ENCODE results near the gene GNL2.

DNA sequence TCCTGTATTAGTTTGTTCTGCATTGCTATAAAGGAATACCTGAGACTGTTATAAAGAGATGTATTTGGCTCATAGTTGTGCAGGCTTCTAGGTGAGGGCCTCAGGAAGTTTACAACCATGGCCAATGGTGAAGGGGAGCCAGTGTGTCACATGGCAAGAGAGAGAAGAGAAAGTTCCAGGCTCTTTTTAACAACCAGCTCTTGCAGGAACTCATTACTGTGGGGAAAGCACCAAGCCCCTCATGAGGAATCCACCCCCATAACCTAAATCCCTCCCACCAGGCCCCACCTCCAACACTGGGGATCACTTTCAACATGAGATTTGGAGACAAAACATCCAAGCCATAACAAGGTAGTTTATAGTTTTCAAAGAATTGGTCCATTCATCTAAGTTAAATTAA, 76.1 kb downstream of the GNL2 start:
- TF ChIP-seq, protein P1, sequence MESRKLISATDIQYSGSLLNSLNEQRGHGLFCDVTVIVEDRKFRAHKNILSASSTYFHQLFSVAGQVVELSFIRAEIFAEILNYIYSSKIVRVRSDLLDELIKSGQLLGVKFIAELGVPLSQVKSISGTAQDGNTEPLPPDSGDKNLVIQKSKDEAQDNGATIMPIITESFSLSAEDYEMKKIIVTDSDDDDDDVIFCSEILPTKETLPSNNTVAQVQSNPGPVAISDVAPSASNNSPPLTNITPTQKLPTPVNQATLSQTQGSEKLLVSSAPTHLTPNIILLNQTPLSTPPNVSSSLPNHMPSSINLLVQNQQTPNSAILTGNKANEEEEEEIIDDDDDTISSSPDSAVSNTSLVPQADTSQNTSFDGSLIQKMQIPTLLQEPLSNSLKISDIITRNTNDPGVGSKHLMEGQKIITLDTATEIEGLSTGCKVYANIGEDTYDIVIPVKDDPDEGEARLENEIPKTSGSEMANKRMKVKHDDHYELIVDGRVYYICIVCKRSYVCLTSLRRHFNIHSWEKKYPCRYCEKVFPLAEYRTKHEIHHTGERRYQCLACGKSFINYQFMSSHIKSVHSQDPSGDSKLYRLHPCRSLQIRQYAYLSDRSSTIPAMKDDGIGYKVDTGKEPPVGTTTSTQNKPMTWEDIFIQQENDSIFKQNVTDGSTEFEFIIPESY (IDR thresholded peaks at IDR 0.05) = no peak
- TF ChIP-seq, protein P2, sequence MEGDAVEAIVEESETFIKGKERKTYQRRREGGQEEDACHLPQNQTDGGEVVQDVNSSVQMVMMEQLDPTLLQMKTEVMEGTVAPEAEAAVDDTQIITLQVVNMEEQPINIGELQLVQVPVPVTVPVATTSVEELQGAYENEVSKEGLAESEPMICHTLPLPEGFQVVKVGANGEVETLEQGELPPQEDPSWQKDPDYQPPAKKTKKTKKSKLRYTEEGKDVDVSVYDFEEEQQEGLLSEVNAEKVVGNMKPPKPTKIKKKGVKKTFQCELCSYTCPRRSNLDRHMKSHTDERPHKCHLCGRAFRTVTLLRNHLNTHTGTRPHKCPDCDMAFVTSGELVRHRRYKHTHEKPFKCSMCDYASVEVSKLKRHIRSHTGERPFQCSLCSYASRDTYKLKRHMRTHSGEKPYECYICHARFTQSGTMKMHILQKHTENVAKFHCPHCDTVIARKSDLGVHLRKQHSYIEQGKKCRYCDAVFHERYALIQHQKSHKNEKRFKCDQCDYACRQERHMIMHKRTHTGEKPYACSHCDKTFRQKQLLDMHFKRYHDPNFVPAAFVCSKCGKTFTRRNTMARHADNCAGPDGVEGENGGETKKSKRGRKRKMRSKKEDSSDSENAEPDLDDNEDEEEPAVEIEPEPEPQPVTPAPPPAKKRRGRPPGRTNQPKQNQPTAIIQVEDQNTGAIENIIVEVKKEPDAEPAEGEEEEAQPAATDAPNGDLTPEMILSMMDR (IDR thresholded peaks at IDR 0.05; ENCODE audit: low read depth, low read length, missing input control) = no peak
- TF ChIP-seq, protein P3, sequence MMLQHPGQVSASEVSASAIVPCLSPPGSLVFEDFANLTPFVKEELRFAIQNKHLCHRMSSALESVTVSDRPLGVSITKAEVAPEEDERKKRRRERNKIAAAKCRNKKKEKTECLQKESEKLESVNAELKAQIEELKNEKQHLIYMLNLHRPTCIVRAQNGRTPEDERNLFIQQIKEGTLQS (IDR thresholded peaks at IDR 0.05) = no peak
- TF ChIP-seq TAF1 (conservative IDR thresholded peaks at IDR 0.05) (no peak), RAD21 (IDR thresholded peaks at IDR 0.05) (no peak), RXRA (IDR thresholded peaks at IDR 0.05) (no peak), GABPA (IDR thresholded peaks at IDR 0.05 in 1 of 2, conservative IDR thresholded peaks at IDR 0.05 in 1 of 2) (no peak)

Measured in liver (tissue), 3 donors.